ENCODE measurements around the gene THSD7B. TPM values are rescaled to one million over a fixed set of nuclear protein-coding genes. Genes with fewer than 3 reads are reported as not detected.

Gene THSD7B
- total and polyA plus RNA-seq, 7 experiments from 2014 or later, result not detected

DNA sequence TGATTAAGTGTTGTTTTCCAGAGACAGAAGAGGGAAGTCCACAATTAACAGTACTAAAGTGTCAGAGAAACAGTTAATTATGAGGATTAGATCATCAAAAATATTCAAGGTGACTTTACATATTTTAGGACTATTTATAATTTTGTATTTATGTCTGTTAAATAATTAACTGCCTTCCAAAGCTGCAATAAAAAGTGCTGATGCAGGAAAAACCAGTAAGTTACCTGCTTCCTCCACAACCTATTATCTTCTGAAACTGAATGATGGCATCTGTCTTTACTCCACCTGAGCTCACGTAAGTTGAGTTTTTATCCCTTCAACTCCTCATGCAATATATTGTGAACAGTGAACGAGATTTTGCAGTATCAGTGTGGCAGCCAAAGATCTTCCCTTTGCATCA lies 570.7 kb downstream of the THSD7B start:
- POLR2A ChIA-PET, result interaction anchor here (0.7 kb wide), 1 partner anchor 21 kb away, joined by 3 read pairs; no protein-coding TSS in a partner anchor
- CTCF ChIA-PET, result no interaction called here
- DNase-seq, result no peak
- Histone ChIP-seq H3K27ac (ENCODE audit: low read depth, low read length) (no peak overlapping the region), H3K36me3 (ENCODE audit: control insufficient read depth in 2 of 3, insufficient read depth in 3 of 3, low read length in 3 of 3) (no peaks in the 10 kb centered on the region), H3K4me1 (ENCODE audit: control insufficient read depth in 2 of 2, insufficient read depth in 2 of 2, low read length in 2 of 2) (no peaks in the 10 kb centered on the region), H3K9me3 (ENCODE audit: control insufficient read depth in 2 of 3, low read length in 3 of 3) (no peaks in the 10 kb centered on the region), H3K27me3 (ENCODE audit: control insufficient read depth in 2 of 2, insufficient read depth in 2 of 2, low read length in 2 of 2) (no peaks in the 10 kb centered on the region), H3K4me3 (ENCODE audit: low read length) (no peak overlapping the region)
- Mint-ChIP-seq H3K4me1 (peaks cover 0 to 4% (median 0%) of the 10 kb centered on the region in 7 donors), H3K4me3 (no peak overlapping the region), H3K27ac (no peak overlapping the region), H3K9me3 (peaks cover 0 to 7% (median 2%) of the 10 kb centered on the region in 11 donors), H3K36me3 (no peaks in the 10 kb centered on the region), H3K27me3 (no peaks in the 10 kb centered on the region)
- no peak for ATAC-seq
- intact Hi-C loops (cut with micrococcal nuclease), result no loop called here

DNA sequence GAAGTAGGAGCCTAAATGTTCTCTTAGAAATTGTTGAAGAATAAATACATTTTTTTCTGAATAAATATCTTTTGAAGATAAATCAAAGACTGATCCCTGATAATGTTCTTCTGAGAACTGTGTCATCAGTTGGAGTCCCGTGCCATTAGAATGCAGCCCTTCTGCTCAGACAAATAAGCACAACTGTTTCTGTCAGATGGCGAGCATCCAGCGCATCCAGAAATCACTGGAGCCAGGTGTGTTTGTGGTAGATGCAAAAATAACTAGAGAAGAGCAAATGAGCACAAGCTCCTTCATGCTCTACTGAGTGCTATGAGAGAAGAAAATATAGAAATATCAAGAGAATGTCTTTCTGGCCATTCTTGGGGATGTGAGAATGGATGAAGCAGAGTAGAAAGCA lies 573.7 kb downstream of the THSD7B start:
- intact Hi-C loops (cut with micrococcal nuclease), result no loop called here
- DNase-seq (no peak), ATAC-seq (no peak)
- Mint-ChIP-seq H3K27me3 (no peaks in the 10 kb centered on the region), H3K27ac (no peak overlapping the region), H3K4me1 (peaks cover 0 to 3% (median 0%) of the 10 kb centered on the region in 7 donors), H3K9me3 (peaks cover 0 to 3% (median 0%) of the 10 kb centered on the region in 11 donors), H3K36me3 (no peaks in the 10 kb centered on the region), H3K4me3 (no peak overlapping the region)
- Histone ChIP-seq H3K27me3 (ENCODE audit: control insufficient read depth in 2 of 2, insufficient read depth in 2 of 2, low read length in 2 of 2) (no peaks in the 10 kb centered on the region), H3K4me1 (ENCODE audit: control insufficient read depth in 2 of 2, insufficient read depth in 2 of 2, low read length in 2 of 2) (no peaks in the 10 kb centered on the region), H3K9me3 (ENCODE audit: control insufficient read depth in 2 of 3, low read length in 3 of 3) (no peaks in the 10 kb centered on the region), H3K4me3 (ENCODE audit: low read length) (no peak overlapping the region), H3K36me3 (ENCODE audit: control insufficient read depth in 2 of 3, insufficient read depth in 3 of 3, low read length in 3 of 3) (no peaks in the 10 kb centered on the region), H3K27ac (ENCODE audit: low read depth, low read length) (no peak overlapping the region)
- ChIA-PET POLR2A (no interaction called here), CTCF (no interaction called here)

DNA sequence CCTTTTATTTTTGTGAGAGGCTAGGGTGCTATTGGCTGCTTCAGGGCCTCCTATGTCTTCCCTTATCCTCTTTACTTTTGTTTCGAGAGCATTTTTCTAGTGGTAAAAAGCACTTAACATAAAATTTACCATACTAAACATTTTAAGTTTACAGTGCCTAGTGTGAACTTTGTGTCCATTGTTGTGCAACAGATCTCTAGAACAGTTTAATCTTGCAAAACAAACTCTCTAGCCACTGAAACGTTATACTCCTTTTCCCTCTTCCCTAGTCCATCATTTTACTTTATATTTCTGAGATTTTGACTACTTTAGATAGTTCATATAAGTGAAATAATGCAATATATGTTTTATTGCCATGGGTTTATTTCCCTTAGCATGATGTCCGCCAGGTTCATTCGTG lies 580.6 kb downstream of the THSD7B start:
- no peaks in the 10 kb centered on the region for H3K36me3 ChIP-seq (ENCODE audit: control insufficient read depth in 2 of 3, insufficient read depth in 3 of 3, low read length in 3 of 3)
- Mint-ChIP-seq H3K4me3 (no peak overlapping the region), H3K36me3 (no peaks in the 10 kb centered on the region), H3K27ac (no peak overlapping the region), H3K4me1 (no peaks in the 10 kb centered on the region), H3K27me3 (no peaks in the 10 kb centered on the region), H3K9me3 (peaks cover 0 to 9% (median 0%) of the 10 kb centered on the region in 11 donors)
- H3K27me3 ChIP-seq (ENCODE audit: control insufficient read depth in 2 of 2, insufficient read depth in 2 of 2, low read length in 2 of 2), result no peaks in the 10 kb centered on the region
- H3K4me1 ChIP-seq (ENCODE audit: control insufficient read depth in 2 of 2, insufficient read depth in 2 of 2, low read length in 2 of 2), result no peaks in the 10 kb centered on the region
- no peak overlapping the region for H3K4me3 ChIP-seq (ENCODE audit: low read length)
- POLR2A ChIA-PET, result no interaction called here
- DNase-seq, result no peak
- H3K27ac ChIP-seq (ENCODE audit: low read depth, low read length), result no peak overlapping the region
- H3K9me3 ChIP-seq (ENCODE audit: control insufficient read depth in 2 of 3, low read length in 3 of 3), result no peaks in the 10 kb centered on the region
- intact Hi-C loops (cut with micrococcal nuclease), result no loop called here
- CTCF ChIA-PET, result no interaction called here
- no peak for ATAC-seq

DNA sequence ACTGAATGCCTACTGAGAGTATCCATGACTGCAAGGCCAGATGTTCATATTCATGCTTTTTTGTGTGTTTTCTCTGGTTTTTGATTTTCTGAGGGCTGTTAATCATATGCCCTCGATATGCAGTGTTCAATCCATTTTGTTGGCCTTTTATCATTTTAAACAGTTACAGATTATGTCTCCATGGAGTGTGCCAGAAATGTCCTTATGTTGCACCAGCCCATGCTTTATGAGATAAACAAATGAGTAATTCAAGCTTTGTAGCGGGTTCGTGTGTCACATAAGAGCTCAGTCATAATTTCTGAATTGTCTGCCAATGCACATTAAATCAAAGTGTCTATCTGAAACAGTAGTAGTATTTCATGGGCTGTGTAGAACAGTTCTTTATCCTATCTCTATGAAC lies 583.0 kb downstream of the THSD7B start:
- intact Hi-C loops (cut with micrococcal nuclease), result no loop called here
- Mint-ChIP-seq H3K9me3 (peaks cover 0 to 12% (median 0%) of the 10 kb centered on the region in 11 donors), H3K27ac (no peak overlapping the region), H3K36me3 (no peaks in the 10 kb centered on the region), H3K27me3 (no peaks in the 10 kb centered on the region), H3K4me3 (no peak overlapping the region), H3K4me1 (no peaks in the 10 kb centered on the region)
- ChIA-PET CTCF (no interaction called here), POLR2A (interaction anchor here (0.7 kb wide), 1 partner anchor 360 kb away, joined by 3 read pairs; no protein-coding TSS in a partner anchor)
- Histone ChIP-seq H3K27me3 (ENCODE audit: control insufficient read depth in 2 of 2, insufficient read depth in 2 of 2, low read length in 2 of 2) (no peaks in the 10 kb centered on the region), H3K27ac (ENCODE audit: low read depth, low read length) (no peak overlapping the region), H3K4me1 (ENCODE audit: control insufficient read depth in 2 of 2, insufficient read depth in 2 of 2, low read length in 2 of 2) (no peaks in the 10 kb centered on the region), H3K4me3 (ENCODE audit: low read length) (no peak overlapping the region), H3K9me3 (ENCODE audit: control insufficient read depth in 2 of 3, low read length in 3 of 3) (no peaks in the 10 kb centered on the region), H3K36me3 (ENCODE audit: control insufficient read depth in 2 of 3, insufficient read depth in 3 of 3, low read length in 3 of 3) (no peaks in the 10 kb centered on the region)
- ATAC-seq (no peak), DNase-seq (no peak)

DNA sequence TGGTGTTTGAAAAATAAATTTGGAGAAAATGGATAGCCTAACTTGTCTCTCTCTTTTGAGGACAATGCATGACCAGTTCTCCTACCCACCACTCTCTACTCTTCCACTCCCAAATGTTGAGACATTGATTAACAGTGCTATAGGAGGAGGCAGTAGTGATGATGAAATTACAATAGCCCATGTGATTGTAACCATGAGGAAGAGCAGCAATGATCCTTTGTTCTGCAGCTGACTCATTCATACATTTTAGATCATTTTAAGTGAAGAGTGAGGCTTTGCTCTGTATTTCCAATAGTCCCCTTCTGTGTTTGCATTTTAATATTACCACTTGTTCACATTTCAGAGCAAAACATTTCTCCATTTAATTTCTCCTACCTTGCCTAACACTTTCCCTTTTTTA lies 592.3 kb downstream of the THSD7B start:
- H3K27me3 ChIP-seq (ENCODE audit: control insufficient read depth in 2 of 2, insufficient read depth in 2 of 2, low read length in 2 of 2), result no peaks in the 10 kb centered on the region
- POLR2A ChIA-PET, result interaction anchor here (0.6 kb wide), 1 partner anchor 22 kb away, joined by 3 read pairs; no protein-coding TSS in a partner anchor
- Mint-ChIP-seq H3K36me3 (no peaks in the 10 kb centered on the region), H3K4me3 (no peak overlapping the region), H3K9me3 (peaks cover 3 to 32% (median 12%) of the 10 kb centered on the region in 11 donors), H3K27me3 (no peaks in the 10 kb centered on the region), H3K27ac (no peak overlapping the region), H3K4me1 (no peaks in the 10 kb centered on the region)
- H3K9me3 ChIP-seq (ENCODE audit: control insufficient read depth in 2 of 3, low read length in 3 of 3), result no peaks in the 10 kb centered on the region
- DNase-seq (no peak), ATAC-seq (no peak)
- H3K4me1 ChIP-seq (ENCODE audit: control insufficient read depth in 2 of 2, insufficient read depth in 2 of 2, low read length in 2 of 2), result no peaks in the 10 kb centered on the region
- intact Hi-C loops (cut with micrococcal nuclease), result no loop called here
- H3K4me3 ChIP-seq (ENCODE audit: low read length), result no peak overlapping the region
- CTCF ChIA-PET, result no interaction called here
- H3K27ac ChIP-seq (ENCODE audit: low read depth, low read length), result no peak overlapping the region
- no peaks in the 10 kb centered on the region for H3K36me3 ChIP-seq (ENCODE audit: control insufficient read depth in 2 of 3, insufficient read depth in 3 of 3, low read length in 3 of 3)

DNA sequence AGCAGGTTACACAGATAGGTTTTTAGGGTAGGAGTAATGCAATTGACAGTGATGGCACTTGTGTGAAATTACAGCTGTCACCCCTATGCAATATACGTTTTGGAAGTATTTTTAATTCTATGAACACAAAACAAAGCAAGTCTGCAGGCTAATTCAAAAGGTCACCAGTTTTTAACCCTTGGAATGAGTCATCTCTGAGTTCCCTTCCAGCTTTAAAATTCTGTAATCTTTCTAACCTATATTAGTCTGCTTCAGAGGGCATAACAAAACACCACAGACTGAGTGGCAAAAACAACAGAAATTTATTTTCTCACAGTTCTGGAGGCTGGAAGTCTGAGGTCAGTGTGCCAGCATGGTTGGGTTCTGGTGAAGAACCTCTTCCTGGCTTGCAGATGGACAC lies 602.0 kb downstream of the THSD7B start:
- no peak overlapping the region for H3K27ac ChIP-seq (ENCODE audit: low read depth, low read length)
- H3K4me1 ChIP-seq (ENCODE audit: control insufficient read depth in 2 of 2, insufficient read depth in 2 of 2, low read length in 2 of 2), result no peaks in the 10 kb centered on the region
- Mint-ChIP-seq H3K4me3 (no peak overlapping the region), H3K27ac (no peak overlapping the region), H3K27me3 (no peaks in the 10 kb centered on the region), H3K4me1 (no peaks in the 10 kb centered on the region), H3K36me3 (no peaks in the 10 kb centered on the region), H3K9me3 (peaks cover 0 to 26% (median 13%) of the 10 kb centered on the region in 11 donors)
- CTCF ChIA-PET, result no interaction called here
- no peaks in the 10 kb centered on the region for H3K9me3 ChIP-seq (ENCODE audit: control insufficient read depth in 2 of 3, low read length in 3 of 3)
- intact Hi-C loops (cut with micrococcal nuclease), result no loop called here
- H3K27me3 ChIP-seq (ENCODE audit: control insufficient read depth in 2 of 2, insufficient read depth in 2 of 2, low read length in 2 of 2), result no peaks in the 10 kb centered on the region
- no peak overlapping the region for H3K4me3 ChIP-seq (ENCODE audit: low read length)
- no peak for DNase-seq
- H3K36me3 ChIP-seq (ENCODE audit: control insufficient read depth in 2 of 3, insufficient read depth in 3 of 3, low read length in 3 of 3), result no peaks in the 10 kb centered on the region
- POLR2A ChIA-PET, result no interaction called here
- no peak for ATAC-seq

DNA sequence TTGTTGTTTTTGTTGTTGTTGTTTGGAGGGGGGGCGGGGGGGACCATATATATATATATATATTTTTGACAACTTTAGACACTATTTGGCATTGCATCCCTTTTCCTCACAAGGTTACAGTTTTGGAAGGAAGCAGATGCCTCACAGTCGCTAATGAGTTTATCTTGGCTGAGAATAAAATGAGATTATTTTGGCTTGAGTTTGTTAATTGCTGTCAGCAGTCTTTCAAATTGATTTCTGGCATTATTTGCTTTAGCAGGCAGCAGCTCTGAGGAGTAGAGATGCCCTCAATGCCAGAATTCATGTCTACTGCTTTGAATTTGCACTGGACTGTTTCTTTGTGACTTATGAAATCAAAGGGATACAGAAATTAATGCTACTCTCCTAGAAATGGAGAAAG lies 603.8 kb downstream of the THSD7B start:
- Mint-ChIP-seq H3K27ac (no peak overlapping the region), H3K36me3 (no peaks in the 10 kb centered on the region), H3K9me3 (peaks cover 0 to 15% (median 6%) of the 10 kb centered on the region in 11 donors), H3K4me3 (no peak overlapping the region), H3K4me1 (no peaks in the 10 kb centered on the region), H3K27me3 (no peaks in the 10 kb centered on the region)
- intact Hi-C loops (cut with micrococcal nuclease), result no loop called here
- DNase-seq (no peak), ATAC-seq (no peak)
- Histone ChIP-seq H3K4me1 (ENCODE audit: control insufficient read depth in 2 of 2, insufficient read depth in 2 of 2, low read length in 2 of 2) (no peaks in the 10 kb centered on the region), H3K27ac (ENCODE audit: low read depth, low read length) (no peak overlapping the region), H3K27me3 (ENCODE audit: control insufficient read depth in 2 of 2, insufficient read depth in 2 of 2, low read length in 2 of 2) (no peaks in the 10 kb centered on the region), H3K9me3 (ENCODE audit: control insufficient read depth in 2 of 3, low read length in 3 of 3) (no peaks in the 10 kb centered on the region), H3K36me3 (ENCODE audit: control insufficient read depth in 2 of 3, insufficient read depth in 3 of 3, low read length in 3 of 3) (no peaks in the 10 kb centered on the region), H3K4me3 (ENCODE audit: low read length) (no peak overlapping the region)
- ChIA-PET POLR2A (no interaction called here), CTCF (no interaction called here)
